Tibial artery (tissue), 4 donors: ENCODE data around the gene KIRREL3.

Source experiments
- DNase-seq, 2 donors: peaks; one replicate each; pipeline ENCODE4 v3.0.0-alpha.2; 2019
- H3K27ac ChIP-seq, 2 donors: fragments of 200-600 bp; sonication (generic) in 1 of 2; 1 replicate in 1 of 2; 2 replicates in 1 of 2; pipeline ENCODE4 v1.5.1; 2018 to 2019; ENCODE audit warnings: mild to moderate bottlenecking in 1 of 2
- H3K27me3 ChIP-seq, 2 donors: fragments of 200-600 bp; sonication (generic) in 1 of 2; one replicate each; pipeline versions ENCODE4 v1.5.1 to v1.6.0; 2016 to 2019
- H3K36me3 ChIP-seq, 3 donors: fragments of 200-600 bp; sonication (generic) in 2 of 3; one replicate each; pipeline ENCODE4 v1.5.1; 2016 to 2019; ENCODE audit warnings: mild to moderate bottlenecking in 2 of 3
- H3K4me1 ChIP-seq, 4 donors: fragments of 200-600 bp; sonication (generic) in 2 of 4; 1 replicate in 3 of 4; 2 replicates in 1 of 4; pipeline ENCODE4 v1.5.1; 2016 to 2019
- H3K4me3 ChIP-seq, 2 donors: fragments of 200-600 bp; sonication (generic) in 1 of 2; 1 replicate in 1 of 2; 2 replicates in 1 of 2; pipeline ENCODE4 v1.5.1; 2018 to 2019; ENCODE audit warnings: mild to moderate bottlenecking in 2 of 2
- H3K9me3 ChIP-seq, 3 donors: fragments of 200-600 bp; sonication (generic) in 1 of 3; one replicate each; pipeline ENCODE4 v1.5.1; 2016 to 2019
- intact Hi-C: fragments of 100-400 bp; cut with DNase I; formaldehyde crosslinking; loops from one replicate; pipeline ENCODE4 v1.15.0; 2023; ENCODE audit warnings: low total_unique reads
- TF ChIP-seq, protein P1 (sequence below), 2 experiments: fragments of 200-600 bp in 1 of 2; fragments of 450-650 bp in 1 of 2; IDR thresholded peaks; one replicate each; pipeline ENCODE4 v1.5.1; 2017 to 2019; ENCODE audit warnings: antibody characterized with exemption in 2 of 2, mild to moderate bottlenecking in 1 of 2, moderate library complexity in 1 of 2

Gene KIRREL3

DNA sequence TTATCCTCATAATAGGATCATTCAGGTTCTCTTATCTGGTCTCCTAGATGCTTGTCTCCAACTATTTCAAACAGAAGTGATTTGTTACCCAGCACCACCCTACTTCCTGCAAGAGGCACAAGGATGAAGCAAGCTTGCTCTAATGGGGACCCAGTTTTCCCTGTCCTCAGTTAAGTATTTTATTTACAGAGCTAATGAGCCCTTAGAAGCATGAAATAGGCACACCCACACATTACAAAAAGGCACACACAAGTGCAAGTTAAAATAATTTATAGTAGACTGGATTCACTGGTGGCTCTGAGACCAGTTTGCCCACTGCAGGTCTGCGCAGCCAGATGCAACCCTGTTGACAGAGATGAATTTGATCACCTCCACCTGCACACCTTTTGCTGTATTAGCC, 167.5 kb downstream of the KIRREL3 start:
- H3K27ac ChIP-seq, result no peak overlapping the region
- intact Hi-C loops, result no loop called here
- TF ChIP-seq, protein P1, sequence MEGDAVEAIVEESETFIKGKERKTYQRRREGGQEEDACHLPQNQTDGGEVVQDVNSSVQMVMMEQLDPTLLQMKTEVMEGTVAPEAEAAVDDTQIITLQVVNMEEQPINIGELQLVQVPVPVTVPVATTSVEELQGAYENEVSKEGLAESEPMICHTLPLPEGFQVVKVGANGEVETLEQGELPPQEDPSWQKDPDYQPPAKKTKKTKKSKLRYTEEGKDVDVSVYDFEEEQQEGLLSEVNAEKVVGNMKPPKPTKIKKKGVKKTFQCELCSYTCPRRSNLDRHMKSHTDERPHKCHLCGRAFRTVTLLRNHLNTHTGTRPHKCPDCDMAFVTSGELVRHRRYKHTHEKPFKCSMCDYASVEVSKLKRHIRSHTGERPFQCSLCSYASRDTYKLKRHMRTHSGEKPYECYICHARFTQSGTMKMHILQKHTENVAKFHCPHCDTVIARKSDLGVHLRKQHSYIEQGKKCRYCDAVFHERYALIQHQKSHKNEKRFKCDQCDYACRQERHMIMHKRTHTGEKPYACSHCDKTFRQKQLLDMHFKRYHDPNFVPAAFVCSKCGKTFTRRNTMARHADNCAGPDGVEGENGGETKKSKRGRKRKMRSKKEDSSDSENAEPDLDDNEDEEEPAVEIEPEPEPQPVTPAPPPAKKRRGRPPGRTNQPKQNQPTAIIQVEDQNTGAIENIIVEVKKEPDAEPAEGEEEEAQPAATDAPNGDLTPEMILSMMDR (IDR thresholded peaks at IDR 0.05), result no peak

DNA sequence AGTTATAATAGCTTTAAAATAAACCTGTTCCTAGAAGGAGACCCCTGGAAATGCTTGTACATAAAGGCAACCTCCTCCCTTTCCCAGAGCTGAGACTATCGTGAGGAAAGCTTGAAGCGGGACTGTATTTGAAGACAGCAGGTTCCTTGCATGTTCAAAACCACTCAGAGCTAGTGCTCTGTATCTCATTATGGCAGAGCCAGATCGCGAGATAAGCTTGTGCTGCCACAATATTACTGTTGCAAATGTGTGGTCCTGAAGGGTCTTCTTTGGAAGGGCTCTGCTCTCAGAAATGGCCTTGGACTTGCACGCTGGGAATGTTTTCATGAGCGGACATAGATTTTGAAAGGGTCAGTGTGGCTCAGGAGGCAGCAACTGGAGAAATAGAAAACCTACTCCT, 168.2 kb downstream of the KIRREL3 start:
- H3K9me3 ChIP-seq, result no peaks in the 10 kb centered on the region
- intact Hi-C loops, result no loop called here
- H3K36me3 ChIP-seq, result no peaks in the 10 kb centered on the region
- TF ChIP-seq, protein P1 (IDR thresholded peaks at IDR 0.05), result no peak
- H3K27ac ChIP-seq, result no peak overlapping the region
- no peak for DNase-seq
- no peak overlapping the region for H3K4me3 ChIP-seq
- H3K27me3 ChIP-seq, result peaks cover 0 to 4% of the 10 kb centered on the region in 2 donors
- no peaks in the 10 kb centered on the region for H3K4me1 ChIP-seq

More for the DNA sequence above, 167.5 kb downstream of the KIRREL3 start:
- Histone ChIP-seq H3K9me3 (no peaks in the 10 kb centered on the region), H3K36me3 (no peaks in the 10 kb centered on the region), H3K4me1 (no peaks in the 10 kb centered on the region), H3K4me3 (no peak overlapping the region), H3K27me3 (peaks cover 0 to 1% of the 10 kb centered on the region in 2 donors)
- no peak for DNase-seq

DNA sequence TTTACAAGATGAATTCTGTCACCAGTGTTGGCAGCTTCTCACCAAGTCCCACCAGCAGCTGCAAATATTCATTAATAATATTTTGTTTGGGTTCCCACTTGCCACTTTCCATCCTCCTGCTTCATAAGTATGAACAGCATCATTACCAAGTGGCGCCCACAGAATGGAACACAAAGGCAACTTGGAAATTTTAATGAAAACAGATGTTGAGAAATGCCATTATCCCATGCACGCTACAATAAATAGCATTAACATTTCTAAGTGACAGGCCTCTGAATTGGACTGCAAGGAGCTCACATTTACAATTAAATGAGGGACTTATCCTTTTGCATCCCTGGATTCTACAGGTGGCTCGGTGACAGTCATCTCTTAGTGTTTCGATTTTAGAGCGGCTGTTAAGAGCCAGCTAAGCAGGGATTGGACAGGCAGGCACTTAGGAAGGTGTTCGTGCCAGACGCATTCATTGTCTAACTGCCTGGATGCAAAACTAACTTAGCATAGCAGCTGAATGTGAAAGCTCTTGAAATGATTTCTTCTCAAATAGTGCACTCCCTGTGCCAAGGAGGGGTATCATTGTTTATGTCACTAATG, 170.3 kb downstream of the KIRREL3 start:
- intact Hi-C loops, result no loop called here
- H3K36me3 ChIP-seq, result no peaks in the 10 kb centered on the region
- peaks cover 0 to 4% of the 10 kb centered on the region in 2 donors for H3K27me3 ChIP-seq
- no peaks in the 10 kb centered on the region for H3K9me3 ChIP-seq
- no peak overlapping the region for H3K4me3 ChIP-seq
- TF ChIP-seq, protein P1 (IDR thresholded peaks at IDR 0.05), result no peak
- no peak overlapping the region for H3K27ac ChIP-seq
- DNase-seq, result no peak
- H3K4me1 ChIP-seq, result no peaks in the 10 kb centered on the region

DNA sequence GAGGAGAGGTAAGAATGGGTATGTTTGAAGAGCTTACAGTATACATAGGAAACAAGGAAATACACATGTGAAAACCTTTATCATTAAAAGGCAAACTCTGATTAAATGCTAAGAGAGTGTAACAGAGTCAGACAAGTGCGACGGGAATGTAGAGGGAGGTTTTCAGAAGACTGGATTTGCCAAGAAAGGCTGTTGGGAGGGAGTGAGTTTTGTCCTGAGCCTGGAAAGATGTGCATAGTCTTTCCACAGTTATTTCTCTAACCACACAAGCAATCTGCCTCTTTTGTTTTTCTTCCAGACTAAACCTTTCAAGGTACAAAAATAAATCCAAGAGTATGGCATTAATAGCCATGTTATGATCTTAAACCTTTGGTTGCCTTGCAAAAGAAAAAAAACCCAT, 170.9 kb downstream of the KIRREL3 start:
- H3K9me3 ChIP-seq, result no peaks in the 10 kb centered on the region
- TF ChIP-seq, protein P1 (IDR thresholded peaks at IDR 0.05), result no peak
- H3K4me1 ChIP-seq, result no peaks in the 10 kb centered on the region
- H3K27me3 ChIP-seq, result peaks cover 0 to 4% of the 10 kb centered on the region in 2 donors
- intact Hi-C loops, result no loop called here
- no peak overlapping the region for H3K4me3 ChIP-seq
- no peaks in the 10 kb centered on the region for H3K36me3 ChIP-seq
- H3K27ac ChIP-seq, result no peak overlapping the region
- DNase-seq, result no peak

DNA sequence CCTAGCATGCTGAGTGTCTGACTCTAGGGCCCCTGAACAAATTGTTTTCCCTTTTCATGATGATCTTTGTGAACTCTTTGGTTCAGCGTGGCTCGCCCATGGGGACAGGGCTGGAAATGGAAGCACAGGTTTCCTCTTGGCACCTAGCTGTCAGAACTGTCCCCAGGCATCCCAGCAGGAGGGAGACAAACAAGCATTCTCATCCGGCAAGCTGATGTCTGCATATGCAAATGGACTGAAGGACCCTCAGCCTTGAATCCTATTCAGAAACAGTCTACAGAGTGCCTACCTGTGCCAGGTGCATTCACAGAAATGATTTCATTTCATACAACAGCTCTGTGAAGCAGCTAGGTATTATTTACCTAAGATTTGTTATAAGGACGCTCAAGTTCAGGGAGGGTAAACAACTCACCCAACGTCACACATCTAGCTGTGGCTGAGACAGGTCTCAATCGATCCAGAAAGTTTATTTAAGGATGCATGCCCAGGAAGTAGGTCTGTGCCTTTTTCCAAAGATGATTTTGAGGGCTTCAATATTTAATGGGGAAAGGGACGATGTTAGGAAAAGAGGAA, 176.4 kb downstream of the KIRREL3 start:
- intact Hi-C loops, result no loop called here
- TF ChIP-seq, protein P1 (IDR thresholded peaks at IDR 0.05), result no peak

More for the DNA sequence above, 176.4 kb downstream of the KIRREL3 start:
- Histone ChIP-seq H3K4me3 (no peak overlapping the region), H3K27me3 (peaks cover 0 to 4% of the 10 kb centered on the region in 2 donors), H3K36me3 (no peaks in the 10 kb centered on the region), H3K9me3 (no peaks in the 10 kb centered on the region), H3K27ac (no peak overlapping the region), H3K4me1 (no peaks in the 10 kb centered on the region)
- no peak for DNase-seq
